ENCODE results near the gene AZU1. TPM values are rescaled to one million over a fixed set of nuclear protein-coding genes. Genes with fewer than 3 reads are reported as not detected.

AZU1 gene
- total RNA-seq, 2 donors from 2014 or later = 0.27 TPM; not detected in 1

DNA sequence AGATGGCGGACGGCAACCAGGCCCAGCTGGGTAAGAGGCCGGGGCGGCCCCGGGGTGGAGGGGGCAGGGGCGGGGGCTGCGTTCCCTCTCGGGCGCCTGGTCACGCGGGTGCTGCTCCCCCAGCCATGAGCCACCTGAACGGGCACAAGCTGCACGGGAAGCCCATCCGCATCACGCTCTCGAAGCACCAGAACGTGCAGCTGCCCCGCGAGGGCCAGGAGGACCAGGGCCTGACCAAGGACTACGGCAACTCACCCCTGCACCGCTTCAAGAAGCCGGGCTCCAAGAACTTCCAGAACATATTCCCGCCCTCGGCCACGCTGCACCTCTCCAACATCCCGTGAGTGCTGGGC, 19.2 kb upstream of the AZU1 start:
- H3K27ac ChIP-seq = no peak overlapping the region
- TF ChIP-seq, protein P1, sequence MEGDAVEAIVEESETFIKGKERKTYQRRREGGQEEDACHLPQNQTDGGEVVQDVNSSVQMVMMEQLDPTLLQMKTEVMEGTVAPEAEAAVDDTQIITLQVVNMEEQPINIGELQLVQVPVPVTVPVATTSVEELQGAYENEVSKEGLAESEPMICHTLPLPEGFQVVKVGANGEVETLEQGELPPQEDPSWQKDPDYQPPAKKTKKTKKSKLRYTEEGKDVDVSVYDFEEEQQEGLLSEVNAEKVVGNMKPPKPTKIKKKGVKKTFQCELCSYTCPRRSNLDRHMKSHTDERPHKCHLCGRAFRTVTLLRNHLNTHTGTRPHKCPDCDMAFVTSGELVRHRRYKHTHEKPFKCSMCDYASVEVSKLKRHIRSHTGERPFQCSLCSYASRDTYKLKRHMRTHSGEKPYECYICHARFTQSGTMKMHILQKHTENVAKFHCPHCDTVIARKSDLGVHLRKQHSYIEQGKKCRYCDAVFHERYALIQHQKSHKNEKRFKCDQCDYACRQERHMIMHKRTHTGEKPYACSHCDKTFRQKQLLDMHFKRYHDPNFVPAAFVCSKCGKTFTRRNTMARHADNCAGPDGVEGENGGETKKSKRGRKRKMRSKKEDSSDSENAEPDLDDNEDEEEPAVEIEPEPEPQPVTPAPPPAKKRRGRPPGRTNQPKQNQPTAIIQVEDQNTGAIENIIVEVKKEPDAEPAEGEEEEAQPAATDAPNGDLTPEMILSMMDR (IDR thresholded peaks at IDR 0.05) = no peak
- peaks cover 74% of the 10 kb centered on the region for H3K36me3 ChIP-seq
- intact Hi-C loops (cut with DNase I) = no loop called here
- no peaks in the 10 kb centered on the region for H3K27me3 ChIP-seq
- H3K4me3 ChIP-seq = no peak overlapping the region
- H3K9me3 ChIP-seq = no peaks in the 10 kb centered on the region
- DNase-seq = no peak
- H3K9ac ChIP-seq (ENCODE audit: low read depth in 2 of 2, low read length in 2 of 2) = no peak overlapping the region
- no peaks in the 10 kb centered on the region for H3K4me1 ChIP-seq

DNA sequence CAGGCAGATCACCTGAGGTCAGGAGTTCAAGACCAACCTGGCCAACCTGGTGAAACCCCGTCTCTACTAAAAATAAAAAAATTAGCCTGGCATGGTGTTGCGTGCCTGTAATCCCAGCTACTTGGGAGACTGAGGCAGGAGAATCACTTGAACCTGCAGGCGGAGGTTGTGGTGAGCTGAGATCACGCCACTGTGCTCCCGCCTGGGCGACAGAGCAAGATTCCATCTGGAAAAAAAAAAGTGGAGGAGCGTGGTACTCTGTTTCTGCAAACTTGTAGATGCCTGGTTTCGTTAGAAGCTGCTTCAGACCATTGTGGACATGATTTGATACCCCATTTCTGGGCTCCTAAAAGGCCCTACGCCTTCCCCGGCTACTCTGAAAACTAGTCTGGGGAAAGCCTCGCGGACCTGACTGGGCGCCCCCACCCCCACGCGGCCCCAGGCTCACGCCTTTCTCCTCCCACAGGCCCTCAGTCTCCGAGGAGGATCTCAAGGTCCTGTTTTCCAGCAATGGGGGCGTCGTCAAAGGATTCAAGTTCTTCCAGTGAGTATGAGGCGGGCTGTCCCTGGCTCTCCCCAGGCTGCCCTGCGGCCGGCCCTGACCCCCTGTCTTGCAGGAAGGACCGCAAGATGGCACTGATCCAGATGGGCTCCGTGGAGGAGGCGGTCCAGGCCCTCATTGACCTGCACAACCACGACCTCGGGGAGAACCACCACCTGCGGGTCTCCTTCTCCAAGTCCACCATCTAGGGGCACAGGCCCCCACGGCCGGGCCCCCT, 17.4 kb upstream of the AZU1 start:
- no peak for DNase-seq
- TF ChIP-seq, protein P1 (IDR thresholded peaks at IDR 0.05) = no peak
- intact Hi-C loops (cut with DNase I) = no loop called here

DNA sequence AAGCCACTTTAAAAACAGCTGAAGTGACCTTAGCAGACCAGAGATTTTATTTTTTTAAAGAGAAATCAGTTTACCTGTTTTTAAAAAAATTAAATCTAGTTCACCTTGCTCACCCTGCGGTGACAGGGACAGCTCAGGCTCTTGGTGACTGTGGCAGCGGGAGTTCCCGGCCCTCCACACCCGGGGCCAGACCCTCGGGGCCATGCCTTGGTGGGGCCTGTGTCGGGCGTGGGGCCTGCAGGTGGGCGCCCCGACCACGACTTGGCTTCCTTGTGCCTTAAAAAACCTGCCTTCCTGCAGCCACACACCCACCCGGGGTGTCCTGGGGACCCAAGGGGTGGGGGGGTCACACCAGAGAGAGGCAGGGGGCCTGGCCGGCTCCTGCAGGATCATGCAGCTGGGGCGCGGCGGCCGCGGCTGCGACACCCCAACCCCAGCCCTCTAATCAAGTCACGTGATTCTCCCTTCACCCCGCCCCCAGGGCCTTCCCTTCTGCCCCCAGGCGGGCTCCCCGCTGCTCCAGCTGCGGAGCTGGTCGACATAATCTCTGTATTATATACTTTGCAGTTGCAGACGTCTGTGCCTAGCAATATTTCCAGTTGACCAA, 16.7 kb upstream of the AZU1 start:
- TF ChIP-seq, protein P1 (IDR thresholded peaks at IDR 0.05) = no peak
- no peaks in the 10 kb centered on the region for H3K4me1 ChIP-seq
- H3K27ac ChIP-seq = no peak overlapping the region
- intact Hi-C loops (cut with DNase I) = no loop called here
- H3K27me3 ChIP-seq = no peaks in the 10 kb centered on the region
- DNase-seq = no peak
- peaks cover 50% of the 10 kb centered on the region for H3K36me3 ChIP-seq
- H3K4me3 ChIP-seq = no peak overlapping the region
- no peak overlapping the region for H3K9ac ChIP-seq (ENCODE audit: low read depth in 2 of 2, low read length in 2 of 2)
- H3K9me3 ChIP-seq = no peaks in the 10 kb centered on the region

More for the DNA sequence above, 17.4 kb upstream of the AZU1 start:
- no peaks in the 10 kb centered on the region for H3K4me1 ChIP-seq
- H3K27me3 ChIP-seq = no peaks in the 10 kb centered on the region
- no peak overlapping the region for H3K9ac ChIP-seq (ENCODE audit: low read depth in 2 of 2, low read length in 2 of 2)
- no peaks in the 10 kb centered on the region for H3K9me3 ChIP-seq
- no peak overlapping the region for H3K4me3 ChIP-seq
- no peak overlapping the region for H3K27ac ChIP-seq
- H3K36me3 ChIP-seq = peaks cover 57% of the 10 kb centered on the region

DNA sequence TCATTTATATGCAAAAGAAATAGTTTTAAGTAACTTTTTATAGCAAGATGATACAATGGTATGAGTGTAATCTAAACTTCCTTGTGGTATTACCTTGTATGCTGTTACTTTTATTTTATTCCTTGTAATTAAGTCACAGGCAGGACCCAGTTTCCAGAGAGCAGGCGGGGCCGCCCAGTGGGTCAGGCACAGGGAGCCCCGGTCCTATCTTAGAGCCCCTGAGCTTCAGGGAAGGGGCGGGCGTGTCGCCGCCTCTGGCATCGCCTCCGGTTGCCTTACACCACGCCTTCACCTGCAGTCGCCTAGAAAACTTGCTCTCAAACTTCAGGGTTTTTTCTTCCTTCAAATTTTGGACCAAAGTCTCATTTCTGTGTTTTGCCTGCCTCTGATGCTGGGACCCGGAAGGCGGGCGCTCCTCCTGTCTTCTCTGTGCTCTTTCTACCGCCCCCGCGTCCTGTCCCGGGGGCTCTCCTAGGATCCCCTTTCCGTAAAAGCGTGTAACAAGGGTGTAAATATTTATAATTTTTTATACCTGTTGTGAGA, 16.1 kb upstream of the AZU1 start:
- peaks cover 44% of the 10 kb centered on the region for H3K36me3 ChIP-seq
- TF ChIP-seq, protein P1 (IDR thresholded peaks at IDR 0.05) = no peak
- H3K4me3 ChIP-seq = no peak overlapping the region
- H3K9me3 ChIP-seq = no peaks in the 10 kb centered on the region
- no peaks in the 10 kb centered on the region for H3K4me1 ChIP-seq
- H3K27ac ChIP-seq = no peak overlapping the region
- H3K27me3 ChIP-seq = no peaks in the 10 kb centered on the region
- H3K9ac ChIP-seq (ENCODE audit: low read depth in 2 of 2, low read length in 2 of 2) = no peak overlapping the region
- intact Hi-C loops (cut with DNase I) = no loop called here
- no peak for DNase-seq

DNA sequence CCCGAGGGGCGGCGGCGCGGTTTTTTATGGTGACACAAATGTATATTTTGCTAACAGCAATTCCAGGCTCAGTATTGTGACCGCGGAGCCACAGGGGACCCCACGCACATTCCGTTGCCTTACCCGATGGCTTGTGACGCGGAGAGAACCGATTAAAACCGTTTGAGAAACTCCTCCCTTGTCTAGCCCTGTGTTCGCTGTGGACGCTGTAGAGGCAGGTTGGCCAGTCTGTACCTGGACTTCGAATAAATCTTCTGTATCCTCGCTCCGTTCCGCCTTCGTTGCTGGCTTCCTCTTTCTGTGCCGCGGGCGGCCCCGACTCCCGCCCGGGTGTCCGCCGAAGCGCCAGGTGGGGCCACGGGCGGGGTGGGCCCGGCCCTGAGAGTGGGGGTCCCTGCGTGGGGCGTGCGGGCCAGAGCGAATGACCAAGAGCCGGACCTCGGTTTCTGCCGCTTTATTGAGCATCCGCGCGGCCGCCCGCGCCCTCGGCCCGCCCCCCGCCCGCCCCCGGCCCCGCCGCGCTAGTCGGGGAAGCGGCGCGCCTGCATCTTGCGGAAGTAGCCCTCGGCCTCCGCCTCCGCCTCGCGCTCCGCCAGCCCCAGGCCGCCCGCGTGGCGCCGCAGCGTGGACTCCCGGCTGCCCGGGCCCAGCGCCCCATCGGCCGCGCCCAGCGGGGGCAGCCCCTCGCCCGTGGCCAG, 15.4 kb upstream of the AZU1 start:
- no peak overlapping the region for H3K4me3 ChIP-seq
- DNase-seq = no peak

More for the DNA sequence above, 15.4 kb upstream of the AZU1 start:
- H3K27ac ChIP-seq = no peak overlapping the region
- intact Hi-C loops (cut with DNase I) = no loop called here
- no peaks in the 10 kb centered on the region for H3K9me3 ChIP-seq
- H3K36me3 ChIP-seq = peaks cover 38% of the 10 kb centered on the region
- H3K4me1 ChIP-seq = no peaks in the 10 kb centered on the region
- TF ChIP-seq, protein P1 (IDR thresholded peaks at IDR 0.05) = no peak
- H3K27me3 ChIP-seq = no peaks in the 10 kb centered on the region
- H3K9ac ChIP-seq (ENCODE audit: low read depth in 2 of 2, low read length in 2 of 2) = no peak overlapping the region

Data from colonic mucosa (tissue), 4 donors.